ENCODE data around the gene ZBTB8A.

Gene ZBTB8A

DNA sequence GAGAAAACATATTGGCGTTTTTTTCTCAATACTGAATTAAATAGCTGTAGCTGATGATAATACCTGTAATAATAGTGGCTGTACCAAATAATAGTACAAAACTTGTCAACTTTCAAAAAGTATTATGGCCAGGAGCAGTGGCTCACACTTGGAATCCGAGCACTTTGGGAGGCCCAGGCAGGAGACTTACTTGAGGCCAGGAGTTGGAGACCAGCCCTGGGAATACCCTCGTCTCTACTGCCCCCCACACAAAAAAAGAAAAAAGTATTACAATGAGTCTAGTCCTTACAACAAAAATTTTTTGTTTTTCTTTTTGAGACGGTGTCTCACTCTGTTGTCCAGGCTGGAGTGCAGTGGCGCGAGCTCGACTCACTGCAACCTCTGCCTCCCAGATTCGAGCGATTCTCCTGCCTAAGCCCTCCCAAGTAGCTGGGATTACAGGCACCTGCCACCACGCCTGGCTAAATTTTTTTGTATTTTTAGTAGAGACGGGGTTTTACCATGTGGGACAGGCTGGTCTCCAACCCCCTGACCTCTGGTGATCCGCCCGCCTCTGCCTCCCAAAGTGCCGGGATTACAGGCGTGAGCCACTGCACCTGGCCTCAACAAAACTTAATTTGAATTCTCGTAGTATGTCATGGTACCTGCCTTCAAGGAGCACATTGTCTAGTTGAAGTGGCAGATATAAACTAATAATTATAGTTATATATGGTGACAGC is 113.2 kb downstream of the ZBTB8A start:
- DNase-seq (ENCODE audit: low read depth, low spot score): no peak
